ENCODE data around the gene ANKRD34A. TPM values are rescaled to one million over a fixed set of nuclear protein-coding genes. Genes with fewer than 3 reads are reported as not detected.

ANKRD34A gene
- 1.1 and 2.0 TPM in 2 replicates for total RNA-seq

GRCh38 chr1:145964328-145965118, at the start of gene ANKRD34A, which contains the start of gene POLR3GL:
TSS of gene ANKRD34A (minus strand) at chr1:145964575. CDS start at chr1:145961759, 2,816 bp downstream.
TSS of gene POLR3GL (plus strand) at chr1:145964690. CDS start at chr1:145974866, 10,176 bp downstream.

GRCh38 chr1:145996433-145997015, 32.1 kb upstream of the ANKRD34A start, which contains the start of gene TXNIP:
TSS of gene TXNIP (minus strand) at chr1:145996579. CDS start at chr1:145996266, 313 bp downstream.

GRCh38 chr1:145957443-145958319, 6.7 kb downstream of the ANKRD34A start, which contains the start of gene LIX1L:
TSS of gene LIX1L (minus strand) at chr1:145958017. CDS start at chr1:145957927, 90 bp downstream.

GRCh38 chr1:145927063-145927886, 37.1 kb downstream of the ANKRD34A start, which contains the start of gene RBM8A:
TSS of gene RBM8A (minus strand) at chr1:145927484. CDS start at chr1:145927426, 58 bp downstream.

GRCh38 chr1:145918144-145918991, 46.0 kb downstream of the ANKRD34A start, which contains the start of gene PEX11B:
TSS of gene PEX11B (minus strand) at chr1:145918717. CDS start at chr1:145918688, 29 bp downstream.

Other genes with a start within 250 kb of the ANKRD34A start
- gene CD160, start 245.1 kb downstream of the ANKRD34A start, total RNA-seq, result not detected in 2 replicates
- 13.6 and 19.7 TPM in 2 replicates for gene RNF115, start 140.5 kb downstream of the ANKRD34A start, total RNA-seq
- 47.9 and 51.8 TPM in 2 replicates for gene POLR3C, start 140.4 kb downstream of the ANKRD34A start, total RNA-seq
- 1.1 and 1.2 TPM in 2 replicates for gene NUDT17, start 118.9 kb downstream of the ANKRD34A start, total RNA-seq
- gene PIAS3, start 105.5 kb downstream of the ANKRD34A start, total RNA-seq, result 19.8 and 21.3 TPM in 2 replicates
- 2.9 and 5.3 TPM in 2 replicates for gene ANKRD35, start 78.7 kb downstream of the ANKRD34A start, total RNA-seq
- 34.9 and 96.2 TPM in 2 replicates for gene ITGA10, start 54.5 kb downstream of the ANKRD34A start, total RNA-seq
- 18.4 and 24.3 TPM in 2 replicates for gene PEX11B, start 45.9 kb downstream of the ANKRD34A start, total RNA-seq
- gene RBM8A, start 37.1 kb downstream of the ANKRD34A start, total RNA-seq, result 59.4 and 71.3 TPM in 2 replicates
- gene LIX1L, start 6.6 kb downstream of the ANKRD34A start, total RNA-seq, result 29.4 and 36.6 TPM in 2 replicates
- 10.0 and 12.1 TPM in 2 replicates for gene POLR3GL, start 115 bp upstream of the ANKRD34A start, total RNA-seq
- 78.2 and 237 TPM in 2 replicates for gene TXNIP, start 32.0 kb upstream of the ANKRD34A start, total RNA-seq
- gene HJV, start 57.2 kb upstream of the ANKRD34A start, total RNA-seq, result not detected in 2 replicates
- 1.5 and 4.3 TPM in 2 replicates for gene NBPF10, start 180.2 kb upstream of the ANKRD34A start, total RNA-seq

Data from subcutaneous preadipocyte (primary cell).